ENCODE results near the gene CCL7. TPM values are rescaled to one million over a fixed set of nuclear protein-coding genes. Genes with fewer than 3 reads are reported as not detected.

Gene CCL7
- total and polyA plus RNA-seq, 2 of the 4 experiments (the other 2 are of a cell fraction) = 0.18 to 0.58 TPM

- H3K4ac ChIP-seq (ENCODE audit: low read depth, low read length) = peak overlapping the region; percentile 90
- H3K56ac ChIP-seq (ENCODE audit: extremely low read depth, insufficient read depth, low read length) = peak overlapping the region; percentile 32
- peak overlapping the region; percentile 75 for H3K18ac ChIP-seq (ENCODE audit: low read depth, low read length)
- peak overlapping the region; percentile 92 for H2BK5ac ChIP-seq (ENCODE audit: low read depth, low read length, poor library complexity, severe bottlenecking)
- H2BK120ac ChIP-seq (ENCODE audit: low read depth, low read length) = peak overlapping the region; percentile 92
- H4K5ac ChIP-seq (ENCODE audit: low read depth, low read length) = peak overlapping the region; percentile 91
- dilution Hi-C loops (cut with HindIII; ENCODE audit: low sequenced_read_pairs, unreplicated experiment) = no loop called here
- DNase-seq = peak; percentile 95
- H3K9ac ChIP-seq (ENCODE audit: low read depth, low read length) = peak overlapping the region; percentile 5; the same call in 1 of the 2 replicates
- ATAC-seq (ENCODE audit: low read depth) = peak; percentile 24
- BruUV-seq (replicated peaks) = no TSS peak
- H3K36me3 ChIP-seq (ENCODE audit: control insufficient read depth, insufficient read depth, low read length) = peaks cover 3% of the 10 kb centered on the region; the same call in 1 of the 2 replicates
- ChIA-PET POLR2A (ENCODE audit: unreplicated experiment) (interaction anchor here (0.9 kb wide), 1 partner anchor 51 kb away, joined by 3 read pairs; no protein-coding TSS in a partner anchor), CTCF (interaction anchor here (0.7 to 1.9 kb wide), 4 partner anchors 54 to 109 kb away, joined by 3 to 9 read pairs (median 4); no protein-coding TSS in a partner anchor)
- 0% methylated on average over 2 of the region's 6 CpGs; no CpG with 5 or more reads in 1 of the 2 experiments for WGBS, 2 experiments (ENCODE audit: extremely low coverage in 2 of 2, insufficient read length in 1 of 2)
- no peaks in the 10 kb centered on the region for H3K27me3 ChIP-seq (ENCODE audit: control insufficient read depth, insufficient read depth, low read length)
- H4K20me1 ChIP-seq (ENCODE audit: insufficient read depth, low read length) = no peaks in the 10 kb centered on the region
- no peak for TF ChIP-seq ELK1 (IDR thresholded peaks at IDR 0.05; ENCODE audit: borderline replicate concordance, low read depth, low read length)
- no peak for TF ChIP-seq MAFK (IDR thresholded peaks at IDR 0.05; ENCODE audit: low read depth, low read length)
- TF ChIP-seq, protein P1, sequence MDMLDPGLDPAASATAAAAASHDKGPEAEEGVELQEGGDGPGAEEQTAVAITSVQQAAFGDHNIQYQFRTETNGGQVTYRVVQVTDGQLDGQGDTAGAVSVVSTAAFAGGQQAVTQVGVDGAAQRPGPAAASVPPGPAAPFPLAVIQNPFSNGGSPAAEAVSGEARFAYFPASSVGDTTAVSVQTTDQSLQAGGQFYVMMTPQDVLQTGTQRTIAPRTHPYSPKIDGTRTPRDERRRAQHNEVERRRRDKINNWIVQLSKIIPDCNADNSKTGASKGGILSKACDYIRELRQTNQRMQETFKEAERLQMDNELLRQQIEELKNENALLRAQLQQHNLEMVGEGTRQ (IDR thresholded peaks at IDR 0.05; ENCODE audit: low read depth, low read length) = peak; percentile 35; the same call in 1 of the 2 replicates
- peak; percentile 71 for TF ChIP-seq RCOR1 (IDR thresholded peaks at IDR 0.05; ENCODE audit: insufficient replicate concordance, low read length)
- peak; percentile 68; the same call in 1 of the 2 replicates for TF ChIP-seq CHD1 (IDR thresholded peaks at IDR 0.05; ENCODE audit: low read depth, low read length)
- TF ChIP-seq NFE2L2 (IDR thresholded peaks at IDR 0.05; ENCODE audit: low read depth, low read length) = 0 out of 2 replicates have a peak, but pooled peaks have one; percentile 14
- no peak; the same call in 1 of the 2 replicates for TF ChIP-seq POLR2A (IDR thresholded peaks at IDR 0.05; ENCODE audit: low read depth, low read length)
- 0 out of 2 replicates have a peak, but pooled peaks have one; percentile 17 for TF ChIP-seq FOS (IDR thresholded peaks at IDR 0.05; ENCODE audit: low read depth, low read length)
- TF ChIP-seq MAZ (IDR thresholded peaks at IDR 0.05; ENCODE audit: borderline replicate concordance, low read depth, low read length) = no peak
- no peak for TF ChIP-seq MXI1 (IDR thresholded peaks at IDR 0.05; ENCODE audit: borderline replicate concordance, low read depth, low read length)
- TF ChIP-seq RAD21 (IDR thresholded peaks at IDR 0.05; ENCODE audit: low read length) = no peak
- H2AFZ ChIP-seq (replicated peaks; ENCODE audit: low read length, poor library complexity) = peak overlapping the region; percentile 58
- H3K4me1 ChIP-seq (ENCODE audit: control insufficient read depth, insufficient read depth, low read length) = peaks cover 53% of the 10 kb centered on the region
- H3K4me3 ChIP-seq (ENCODE audit: insufficient read depth, low read depth, low read length) = no peak overlapping the region
- H3K27ac ChIP-seq (ENCODE audit: insufficient read depth, low read length) = peak overlapping the region; percentile 75
- H4K91ac ChIP-seq (ENCODE audit: insufficient read depth, low read depth, low read length) = peak overlapping the region; percentile 95
- peak overlapping the region; percentile 70; the same call in 1 of the 2 replicates for H3K23ac ChIP-seq (ENCODE audit: low read depth, low read length)
- peak overlapping the region; percentile 75 to 80; a peak in 3 of 4 replicates for H4K8ac ChIP-seq (ENCODE audit: low read depth in 2 of 2, low read length in 2 of 2)
- H3K9me3 ChIP-seq (ENCODE audit: control insufficient read depth, insufficient read depth, low read length) = no peaks in the 10 kb centered on the region
- H3K9me1 ChIP-seq (ENCODE audit: insufficient read depth, low read length) = peaks cover 30% of the 10 kb centered on the region
- in situ Hi-C loops (cut with MboI; ENCODE audit: low sequenced_read_pairs) = loop anchor here (25.0 kb wide), 1 partner anchor 860 kb away; the partner anchor contains the start of genes FNDC8 and RAD51D
- peak overlapping the region; percentile 50 for H3K14ac ChIP-seq (replicated peaks; ENCODE audit: low read depth, low read length)
- H2AK9ac ChIP-seq (replicated peaks; ENCODE audit: low read depth, low read length, poor library complexity) = peak overlapping the region; percentile 66
- peak overlapping the region; percentile 80; the same call in 2 of the 3 replicates for H2BK15ac ChIP-seq (ENCODE audit: low read depth, low read length)
- peak overlapping the region; percentile 42 for H3K4me2 ChIP-seq (ENCODE audit: low read depth, low read length)
- peak overlapping the region; percentile 91 for H2BK20ac ChIP-seq (ENCODE audit: low read depth, low read length)
- intact Hi-C loops (cut with micrococcal nuclease) = loop anchor here (2.0 kb wide), 1 partner anchor 102 kb away; no protein-coding TSS in a partner anchor
- peak overlapping the region; percentile 26 for H2AK5ac ChIP-seq (ENCODE audit: low read depth, low read length)
- no peaks in the 10 kb centered on the region for H3K79me1 ChIP-seq (ENCODE audit: low read depth in 1 of 2, low read length in 2 of 2)
Measured at GRCh38 chr17:34252444-34253138, 17.4 kb upstream of the CCL7 start.
